Measurements from ENCODE around the gene S100A14. TPM values are rescaled to one million over a fixed set of nuclear protein-coding genes. Genes with fewer than 3 reads are reported as not detected.
A peak's percentile ranks its signal among the peaks of the same experiment; 100 is the strongest.

The S100A14 gene
- total and polyA plus RNA-seq, 2 of the 13 experiments (the other 11 are each of a cell fraction or from before 2014, with no cell fraction given), result 1.4 to 7.7 TPM

GRCh38 chr1:153608742-153609584 is 7.2 kb downstream of the S100A14 start (continued):
- no peak for TF ChIP-seq PRMT3 (CRISPR knock-in tag; IDR thresholded peaks at IDR 0.05; ENCODE audit: borderline replicate concordance, low read depth)
- no peak for TF ChIP-seq NCOA5 (CRISPR knock-in tag; IDR thresholded peaks at IDR 0.05)
- TF ChIP-seq ONECUT2 (CRISPR knock-in tag; IDR thresholded peaks at IDR 0.05), result no peak
- TF ChIP-seq ZNF138 (CRISPR knock-in tag; IDR thresholded peaks at IDR 0.05; ENCODE audit: low read depth), result no peak
- TF ChIP-seq, protein P1, sequence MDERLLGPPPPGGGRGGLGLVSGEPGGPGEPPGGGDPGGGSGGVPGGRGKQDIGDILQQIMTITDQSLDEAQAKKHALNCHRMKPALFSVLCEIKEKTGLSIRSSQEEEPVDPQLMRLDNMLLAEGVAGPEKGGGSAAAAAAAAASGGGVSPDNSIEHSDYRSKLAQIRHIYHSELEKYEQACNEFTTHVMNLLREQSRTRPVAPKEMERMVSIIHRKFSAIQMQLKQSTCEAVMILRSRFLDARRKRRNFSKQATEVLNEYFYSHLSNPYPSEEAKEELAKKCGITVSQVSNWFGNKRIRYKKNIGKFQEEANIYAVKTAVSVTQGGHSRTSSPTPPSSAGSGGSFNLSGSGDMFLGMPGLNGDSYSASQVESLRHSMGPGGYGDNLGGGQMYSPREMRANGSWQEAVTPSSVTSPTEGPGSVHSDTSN (CRISPR knock-in tag; IDR thresholded peaks at IDR 0.05), result peak; percentile 92
- no peak for TF ChIP-seq SMAD3 (CRISPR knock-in tag; IDR thresholded peaks at IDR 0.05)
- no peak for TF ChIP-seq SNRNP70 (IDR thresholded peaks at IDR 0.05; ENCODE audit: low read depth, low read length)
- TF ChIP-seq ZNF10 (CRISPR knock-in tag; IDR thresholded peaks at IDR 0.05; ENCODE audit: borderline replicate concordance, low read depth), result no peak
- TF ChIP-seq PAF1 (CRISPR knock-in tag; IDR thresholded peaks at IDR 0.05), result no peak
- TF ChIP-seq MXD4 (CRISPR knock-in tag; IDR thresholded peaks at IDR 0.05), result peak; percentile 71; the same call in 1 of the 2 replicates
- peak; percentile 41; the same call in 1 of the 2 replicates for TF ChIP-seq ZNF430 (CRISPR knock-in tag; IDR thresholded peaks at IDR 0.05)
- peak; percentile 77; the same call in 1 of the 2 replicates for TF ChIP-seq ARID2 (CRISPR knock-in tag; IDR thresholded peaks at IDR 0.05; ENCODE audit: borderline replicate concordance)
- 0 out of 2 replicates have a peak, but pooled peaks have one; percentile 56 for TF ChIP-seq ELF3 (CRISPR knock-in tag; IDR thresholded peaks at IDR 0.05)
- no peak for TF ChIP-seq ZFP62 (CRISPR knock-in tag; IDR thresholded peaks at IDR 0.05)
- no peak for TF ChIP-seq SALL2 (CRISPR knock-in tag; IDR thresholded peaks at IDR 0.05)
- TF ChIP-seq, protein P2, sequence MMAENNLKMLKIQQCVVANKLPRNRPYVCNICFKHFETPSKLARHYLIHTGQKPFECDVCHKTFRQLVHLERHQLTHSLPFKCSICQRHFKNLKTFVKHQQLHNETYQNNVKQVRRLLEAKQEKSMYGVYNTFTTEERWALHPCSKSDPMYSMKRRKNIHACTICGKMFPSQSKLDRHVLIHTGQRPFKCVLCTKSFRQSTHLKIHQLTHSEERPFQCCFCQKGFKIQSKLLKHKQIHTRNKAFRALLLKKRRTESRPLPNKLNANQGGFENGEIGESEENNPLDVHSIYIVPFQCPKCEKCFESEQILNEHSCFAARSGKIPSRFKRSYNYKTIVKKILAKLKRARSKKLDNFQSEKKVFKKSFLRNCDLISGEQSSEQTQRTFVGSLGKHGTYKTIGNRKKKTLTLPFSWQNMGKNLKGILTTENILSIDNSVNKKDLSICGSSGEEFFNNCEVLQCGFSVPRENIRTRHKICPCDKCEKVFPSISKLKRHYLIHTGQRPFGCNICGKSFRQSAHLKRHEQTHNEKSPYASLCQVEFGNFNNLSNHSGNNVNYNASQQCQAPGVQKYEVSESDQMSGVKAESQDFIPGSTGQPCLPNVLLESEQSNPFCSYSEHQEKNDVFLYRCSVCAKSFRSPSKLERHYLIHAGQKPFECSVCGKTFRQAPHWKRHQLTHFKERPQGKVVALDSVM (CRISPR knock-in tag; IDR thresholded peaks at IDR 0.05), result no peak
- peak; percentile 10; the same call in 1 of the 2 replicates for TF ChIP-seq ZMYM3 (CRISPR knock-in tag; IDR thresholded peaks at IDR 0.05)
- TF ChIP-seq, protein P3, sequence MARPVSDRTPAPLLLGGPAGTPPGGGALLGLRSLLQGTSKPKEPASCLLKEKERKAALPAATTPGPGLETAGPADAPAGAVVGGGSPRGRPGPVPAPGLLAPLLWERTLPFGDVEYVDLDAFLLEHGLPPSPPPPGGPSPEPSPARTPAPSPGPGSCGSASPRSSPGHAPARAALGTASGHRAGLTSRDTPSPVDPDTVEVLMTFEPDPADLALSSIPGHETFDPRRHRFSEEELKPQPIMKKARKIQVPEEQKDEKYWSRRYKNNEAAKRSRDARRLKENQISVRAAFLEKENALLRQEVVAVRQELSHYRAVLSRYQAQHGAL (CRISPR knock-in tag; IDR thresholded peaks at IDR 0.05; ENCODE audit: not compliant biosample characterization), result no peak
- TF ChIP-seq JUNB (CRISPR knock-in tag; IDR thresholded peaks at IDR 0.05; ENCODE audit: borderline replicate concordance), result no peak; the same call in 1 of the 2 replicates
- 0 out of 2 replicates have a peak, but pooled peaks have one; percentile 79 for TF ChIP-seq ZNF678 (CRISPR knock-in tag; IDR thresholded peaks at IDR 0.05)
- TF ChIP-seq ZNF558 (CRISPR knock-in tag; IDR thresholded peaks at IDR 0.05; ENCODE audit: borderline replicate concordance), result no peak
- TF ChIP-seq ELF1 (CRISPR knock-in tag; IDR thresholded peaks at IDR 0.05), result 0 out of 2 replicates have a peak, but pooled peaks have one; percentile 25
- TF ChIP-seq, protein P4, sequence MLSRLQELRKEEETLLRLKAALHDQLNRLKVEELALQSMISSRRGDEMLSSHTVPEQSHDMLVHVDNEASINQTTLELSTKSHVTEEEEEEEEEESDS (CRISPR knock-in tag; IDR thresholded peaks at IDR 0.05; ENCODE audit: borderline replicate concordance), result 0 out of 2 replicates have a peak, but pooled peaks have one; percentile 22
- TF ChIP-seq, protein P5, sequence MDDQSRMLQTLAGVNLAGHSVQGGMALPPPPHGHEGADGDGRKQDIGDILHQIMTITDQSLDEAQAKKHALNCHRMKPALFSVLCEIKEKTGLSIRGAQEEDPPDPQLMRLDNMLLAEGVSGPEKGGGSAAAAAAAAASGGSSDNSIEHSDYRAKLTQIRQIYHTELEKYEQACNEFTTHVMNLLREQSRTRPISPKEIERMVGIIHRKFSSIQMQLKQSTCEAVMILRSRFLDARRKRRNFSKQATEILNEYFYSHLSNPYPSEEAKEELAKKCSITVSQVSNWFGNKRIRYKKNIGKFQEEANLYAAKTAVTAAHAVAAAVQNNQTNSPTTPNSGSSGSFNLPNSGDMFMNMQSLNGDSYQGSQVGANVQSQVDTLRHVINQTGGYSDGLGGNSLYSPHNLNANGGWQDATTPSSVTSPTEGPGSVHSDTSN (CRISPR knock-in tag; IDR thresholded peaks at IDR 0.05; ENCODE audit: borderline replicate concordance), result no peak
- TF ChIP-seq RXRB (CRISPR knock-in tag; IDR thresholded peaks at IDR 0.05; ENCODE audit: borderline replicate concordance), result peak; percentile 53; the same call in 1 of the 2 replicates

Measured in HepG2 (cell line).